Activated naive CD8-positive, alpha-beta T cell treated with anti-CD3 and anti-CD28 coated beads, Interleukin-2, amount 50 U/mL, for 24 hours (primary cell): ENCODE data around the gene NXPE3.
A peak's percentile ranks its signal among the peaks of the same experiment; 100 is the strongest.

Experiments used
- ATAC-seq: fragments of 150-1000 bp; cut with Tn5 transposase; one replicate; pipeline ENCODE4 v1.10.0; 2021
- DNase-seq: peaks from one replicate; pipeline ENCODE4 v3.0.0; 2021
- H3K27ac Mint-ChIP-seq: one replicate; pipeline ENCODE4 v1.8.0; 2021; ENCODE audit warnings: mild to moderate bottlenecking, mixed read lengths
- H3K27me3 Mint-ChIP-seq: one replicate; pipeline ENCODE4 v1.8.0; 2021; ENCODE audit warnings: mixed read lengths
- H3K36me3 Mint-ChIP-seq: one replicate; pipeline ENCODE4 v1.8.0; 2021; ENCODE audit warnings: low read depth, mixed read lengths
- H3K4me1 Mint-ChIP-seq: one replicate; pipeline ENCODE4 v1.8.0; 2021; ENCODE audit warnings: mixed read lengths
- H3K4me3 Mint-ChIP-seq: one replicate; pipeline ENCODE4 v1.8.0; 2021; ENCODE audit warnings: mild to moderate bottlenecking, moderate library complexity, mixed read lengths
- H3K9me3 Mint-ChIP-seq: one replicate; pipeline ENCODE4 v1.8.0; 2021; ENCODE audit warnings: mixed read lengths

The NXPE3 gene

GRCh38 chr3:101780661-101781060, 1.6 kb downstream of the NXPE3 start:
- peak overlapping the region; percentile 97 for H3K27ac Mint-ChIP-seq
- H3K36me3 Mint-ChIP-seq: peaks cover 23% of the 10 kb centered on the region
- no peaks in the 10 kb centered on the region for H3K9me3 Mint-ChIP-seq

GRCh38 chr3:101781166-101781565, 2.2 kb downstream of the NXPE3 start:
- peak overlapping the region; percentile 98 for H3K4me3 Mint-ChIP-seq
- DNase-seq (no peak), ATAC-seq (no peak)
- H3K27me3 Mint-ChIP-seq: no peaks in the 10 kb centered on the region
- H3K36me3 Mint-ChIP-seq: peaks cover 26% of the 10 kb centered on the region
- H3K27ac Mint-ChIP-seq: peak overlapping the region; percentile 30
- H3K9me3 Mint-ChIP-seq: no peaks in the 10 kb centered on the region
- peaks cover 71% of the 10 kb centered on the region for H3K4me1 Mint-ChIP-seq

More at GRCh38 chr3:101780661-101781060, 1.6 kb downstream of the NXPE3 start:
- Mint-ChIP-seq H3K4me1 (peaks cover 66% of the 10 kb centered on the region), H3K27me3 (no peaks in the 10 kb centered on the region), H3K4me3 (peak overlapping the region; percentile 98)
- no peak for DNase-seq
- ATAC-seq: no peak

- Mint-ChIP-seq H3K4me1 (peaks cover 61% of the 10 kb centered on the region), H3K27ac (peak overlapping the region; percentile 79), H3K9me3 (no peaks in the 10 kb centered on the region), H3K27me3 (no peaks in the 10 kb centered on the region), H3K4me3 (peak overlapping the region; percentile 37), H3K36me3 (peaks cover 58% of the 10 kb centered on the region)
- ATAC-seq: peak; percentile 48
- DNase-seq: no peak
Measured at GRCh38 chr3:101784855-101785613, 6.0 kb downstream of the NXPE3 start.

- Mint-ChIP-seq H3K4me1 (peaks cover 46% of the 10 kb centered on the region), H3K27ac (no peak overlapping the region)
Measured at GRCh38 chr3:101791778-101792177, 12.8 kb downstream of the NXPE3 start.

GRCh38 chr3:101796077-101796680, 17.2 kb downstream of the NXPE3 start:
- Mint-ChIP-seq H3K4me3 (no peak overlapping the region), H3K36me3 (peaks cover 64% of the 10 kb centered on the region), H3K27ac (peak overlapping the region; percentile 5), H3K27me3 (no peaks in the 10 kb centered on the region), H3K4me1 (peaks cover 44% of the 10 kb centered on the region), H3K9me3 (peaks cover 5% of the 10 kb centered on the region)
- DNase-seq (no peak), ATAC-seq (no peak)

More at GRCh38 chr3:101791778-101792177, 12.8 kb downstream of the NXPE3 start:
- ATAC-seq (no peak), DNase-seq (no peak)
- Mint-ChIP-seq H3K27me3 (no peaks in the 10 kb centered on the region), H3K4me3 (no peak overlapping the region), H3K36me3 (peaks cover 81% of the 10 kb centered on the region), H3K9me3 (peaks cover 5% of the 10 kb centered on the region)

GRCh38 chr3:101801174-101801573, 22.2 kb downstream of the NXPE3 start:
- Mint-ChIP-seq H3K4me3 (no peak overlapping the region), H3K9me3 (no peaks in the 10 kb centered on the region), H3K36me3 (peaks cover 42% of the 10 kb centered on the region), H3K27me3 (no peaks in the 10 kb centered on the region), H3K27ac (no peak overlapping the region), H3K4me1 (peaks cover 26% of the 10 kb centered on the region)
- no peak for ATAC-seq
- no peak for DNase-seq

- Mint-ChIP-seq H3K9me3 (no peaks in the 10 kb centered on the region), H3K27ac (no peak overlapping the region), H3K36me3 (peaks cover 36% of the 10 kb centered on the region), H3K4me1 (peaks cover 18% of the 10 kb centered on the region), H3K27me3 (no peaks in the 10 kb centered on the region), H3K4me3 (no peak overlapping the region)
- DNase-seq (no peak), ATAC-seq (no peak)
Measured at GRCh38 chr3:101802179-101802578, 23.2 kb downstream of the NXPE3 start.

- no peak overlapping the region for H3K4me3 Mint-ChIP-seq
- peak; percentile 97 for ATAC-seq
- H3K27ac Mint-ChIP-seq: no peak overlapping the region
- H3K9me3 Mint-ChIP-seq: no peaks in the 10 kb centered on the region
- H3K4me1 Mint-ChIP-seq: peaks cover 18% of the 10 kb centered on the region
- peak; percentile 53 for DNase-seq
- H3K36me3 Mint-ChIP-seq: peaks cover 33% of the 10 kb centered on the region
- H3K27me3 Mint-ChIP-seq: no peaks in the 10 kb centered on the region
Measured at GRCh38 chr3:101803173-101803782, 24.3 kb downstream of the NXPE3 start.

GRCh38 chr3:101803939-101804338, 24.9 kb downstream of the NXPE3 start:
- Mint-ChIP-seq H3K27me3 (no peaks in the 10 kb centered on the region), H3K9me3 (no peaks in the 10 kb centered on the region), H3K4me3 (no peak overlapping the region), H3K36me3 (peaks cover 31% of the 10 kb centered on the region), H3K4me1 (peaks cover 19% of the 10 kb centered on the region), H3K27ac (no peak overlapping the region)
- ATAC-seq (no peak), DNase-seq (no peak)

- peaks cover 20% of the 10 kb centered on the region for H3K36me3 Mint-ChIP-seq
- no peak for DNase-seq
Measured at GRCh38 chr3:101806491-101806890, 27.5 kb downstream of the NXPE3 start.

GRCh38 chr3:101807888-101808287, 28.9 kb downstream of the NXPE3 start:
- Mint-ChIP-seq H3K27me3 (no peaks in the 10 kb centered on the region), H3K9me3 (no peaks in the 10 kb centered on the region), H3K4me3 (no peak overlapping the region), H3K4me1 (peaks cover 41% of the 10 kb centered on the region), H3K36me3 (peaks cover 14% of the 10 kb centered on the region), H3K27ac (no peak overlapping the region)
- ATAC-seq (no peak), DNase-seq (no peak)

More at GRCh38 chr3:101806491-101806890, 27.5 kb downstream of the NXPE3 start:
- Mint-ChIP-seq H3K27ac (no peak overlapping the region), H3K4me3 (no peak overlapping the region), H3K27me3 (no peaks in the 10 kb centered on the region), H3K4me1 (peaks cover 37% of the 10 kb centered on the region), H3K9me3 (no peaks in the 10 kb centered on the region)
- ATAC-seq: no peak

- peaks cover 3% of the 10 kb centered on the region for H3K36me3 Mint-ChIP-seq
- peak overlapping the region; percentile 1 for H3K27ac Mint-ChIP-seq
- no peaks in the 10 kb centered on the region for H3K27me3 Mint-ChIP-seq
- ATAC-seq: peak; percentile 58
- no peaks in the 10 kb centered on the region for H3K9me3 Mint-ChIP-seq
- no peak overlapping the region for H3K4me3 Mint-ChIP-seq
- peak; percentile 29 for DNase-seq
- H3K4me1 Mint-ChIP-seq: peaks cover 45% of the 10 kb centered on the region
Measured at GRCh38 chr3:101809178-101810021, 30.4 kb downstream of the NXPE3 start.

GRCh38 chr3:101810022-101810418, 31.0 kb downstream of the NXPE3 start:
- Mint-ChIP-seq H3K36me3 (peaks cover 1% of the 10 kb centered on the region), H3K27ac (no peak overlapping the region), H3K4me3 (no peak overlapping the region)

GRCh38 chr3:101811875-101812274, 32.9 kb downstream of the NXPE3 start:
- no peak for ATAC-seq
- no peaks in the 10 kb centered on the region for H3K9me3 Mint-ChIP-seq
- no peaks in the 10 kb centered on the region for H3K27me3 Mint-ChIP-seq
- no peak overlapping the region for H3K4me3 Mint-ChIP-seq
- H3K36me3 Mint-ChIP-seq: peaks cover 4% of the 10 kb centered on the region
- peaks cover 61% of the 10 kb centered on the region for H3K4me1 Mint-ChIP-seq
- no peak for DNase-seq
- no peak overlapping the region for H3K27ac Mint-ChIP-seq

More at GRCh38 chr3:101810022-101810418, 31.0 kb downstream of the NXPE3 start:
- DNase-seq (no peak), ATAC-seq (no peak)
- H3K4me1 Mint-ChIP-seq: peaks cover 50% of the 10 kb centered on the region
- H3K9me3 Mint-ChIP-seq: no peaks in the 10 kb centered on the region
- H3K27me3 Mint-ChIP-seq: no peaks in the 10 kb centered on the region
